GM19099 (cell line): ENCODE measurements around the gene ABR.

ENCODE experiments used
- POLR2A ChIP-seq: IDR thresholded peaks from 3 replicates; pipeline ENCODE4 v1.6.1; 2011; ENCODE audit warnings: low read depth; ENCODE audit not compliant: insufficient read length; ENCODE audit errors: extremely low read depth

ABR gene

DNA sequence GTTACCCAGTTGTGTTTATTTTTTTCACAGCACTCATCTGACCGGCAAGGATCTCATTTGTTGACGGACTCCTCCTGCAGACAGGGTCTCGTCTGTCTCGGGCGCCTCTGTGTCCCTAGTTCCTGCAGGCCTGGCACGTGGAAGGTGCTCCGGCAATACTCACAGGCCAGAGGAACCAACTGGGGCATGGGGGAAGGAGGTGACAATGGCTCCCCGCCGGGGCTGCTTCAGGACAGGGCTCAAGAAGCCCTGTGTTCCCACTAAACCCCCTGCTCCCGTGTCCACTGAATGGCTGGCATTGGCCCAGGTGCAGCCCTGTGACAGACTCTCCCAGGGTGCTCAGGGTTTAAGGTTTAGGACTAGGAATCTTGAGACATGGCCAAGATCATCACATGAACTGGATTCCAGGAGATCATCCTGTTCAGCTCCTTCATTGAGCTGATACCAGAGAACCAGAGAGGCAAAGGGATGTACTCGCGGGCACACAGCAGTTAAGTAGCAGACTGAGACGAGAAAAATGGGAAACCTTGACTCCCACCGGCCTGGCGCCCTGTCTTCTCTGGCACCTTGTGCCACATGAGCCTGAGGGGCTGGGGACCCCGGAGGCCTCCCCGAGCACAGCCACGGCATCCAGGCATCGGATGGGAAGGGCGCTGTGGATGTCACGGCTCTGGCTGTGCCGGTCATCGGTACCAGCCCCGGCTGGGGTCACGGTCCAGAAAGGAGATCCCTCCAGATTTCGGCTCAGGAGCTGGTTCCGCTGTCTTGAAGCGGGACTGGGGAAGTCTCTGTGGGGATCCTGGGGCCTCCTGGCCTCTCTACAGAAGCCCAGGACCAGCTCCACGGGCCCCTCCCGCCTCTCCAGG lies 153.8 kb downstream of the ABR start:
- no peak for TF ChIP-seq POLR2A

DNA sequence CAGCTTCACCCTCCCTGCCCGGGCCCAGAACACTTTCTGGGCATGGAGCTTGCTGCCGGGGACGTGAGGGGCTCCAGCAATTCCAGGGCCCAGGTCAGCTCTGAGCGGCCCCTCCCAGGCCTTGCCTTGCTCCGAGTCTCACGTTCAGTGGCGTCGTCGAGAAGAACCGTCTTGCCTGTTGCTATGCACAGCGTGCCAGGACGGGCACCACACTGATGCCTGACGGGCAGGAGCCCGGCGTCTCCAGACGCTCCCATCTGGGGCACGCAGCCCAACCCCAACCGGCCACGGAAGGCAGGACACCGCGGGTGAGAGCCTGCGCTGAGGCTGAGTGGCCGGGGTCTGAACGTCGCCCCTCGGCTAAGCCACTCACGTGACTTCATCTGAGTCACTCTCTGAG lies 155.7 kb downstream of the ABR start:
- no peak for TF ChIP-seq POLR2A

DNA sequence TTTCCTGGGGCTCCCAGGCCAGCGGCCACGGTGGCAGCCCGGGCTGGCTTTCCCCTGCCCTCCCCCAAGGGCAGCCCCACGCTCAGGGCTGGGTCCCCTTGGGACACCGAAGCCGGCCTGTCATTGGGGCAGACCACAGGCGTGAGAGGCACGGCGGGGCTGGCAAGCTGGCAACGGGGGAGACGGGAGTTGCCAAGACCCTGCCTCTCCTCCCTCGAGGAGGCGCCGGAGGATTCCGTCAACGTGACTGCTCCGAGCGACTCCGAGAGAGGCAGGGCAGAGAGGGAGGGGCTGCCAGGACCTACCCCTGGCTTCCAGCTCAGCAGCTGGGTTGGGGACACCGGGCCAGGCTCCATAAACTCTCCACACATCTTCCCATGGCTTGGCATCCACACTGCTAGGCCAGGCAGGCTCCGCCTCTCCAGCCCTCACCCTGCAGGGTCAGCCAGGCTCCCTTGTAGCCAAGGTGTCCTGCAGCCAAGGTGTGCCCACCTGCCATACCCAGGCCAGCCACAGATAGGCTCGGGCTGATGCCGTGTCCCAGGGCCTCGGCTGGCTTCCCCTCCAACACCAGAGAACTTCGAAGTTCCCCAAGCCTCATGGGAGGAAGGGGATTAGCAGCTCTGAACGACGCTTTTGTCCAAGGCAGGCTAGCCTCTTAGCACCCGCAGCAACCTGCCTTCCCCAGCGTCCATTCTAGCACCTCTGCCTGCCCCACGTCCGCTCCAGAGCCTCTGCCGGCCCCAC lies 157.3 kb downstream of the ABR start:
- TF ChIP-seq POLR2A = no peak

DNA sequence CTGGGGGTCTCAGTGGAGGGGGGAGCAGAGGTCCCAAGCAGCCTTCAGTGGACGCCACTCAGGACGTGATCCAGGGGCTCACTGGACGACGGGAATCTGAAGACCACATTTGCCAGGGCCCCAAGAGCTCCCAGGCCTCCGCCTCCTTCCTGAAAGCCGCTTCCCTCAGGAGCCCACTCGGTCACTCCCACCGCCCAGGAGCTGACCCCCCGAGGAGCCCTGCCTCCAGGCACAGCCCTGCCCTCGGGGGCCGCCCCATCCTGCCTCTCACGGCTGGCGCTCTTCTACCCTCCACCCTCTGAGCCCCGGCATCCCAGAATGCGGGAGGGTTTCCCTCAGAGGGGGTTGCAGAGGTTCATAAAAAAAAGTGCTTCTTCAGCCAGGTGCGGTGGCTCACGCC lies 158.6 kb downstream of the ABR start:
- no peak for TF ChIP-seq POLR2A

DNA sequence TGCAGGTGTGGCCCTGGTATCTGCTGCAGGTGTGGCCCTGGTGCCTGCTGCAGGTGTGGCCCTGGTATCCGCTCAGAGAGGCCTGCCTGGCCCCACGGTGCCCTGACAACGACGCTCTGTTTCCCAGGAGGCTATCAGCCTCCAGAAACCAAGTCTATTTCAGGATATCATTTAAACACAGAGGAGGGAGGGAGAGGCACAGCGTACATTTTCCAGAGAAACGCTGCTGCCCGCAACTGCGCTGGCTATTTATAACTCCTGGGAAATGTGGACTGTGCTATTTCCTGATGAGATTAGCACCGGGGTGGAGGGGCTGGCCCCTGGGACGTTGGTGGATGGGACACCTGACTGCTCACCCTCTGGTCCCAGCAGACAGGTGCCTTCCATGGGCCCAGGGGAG lies 160.3 kb downstream of the ABR start:
- no peak for TF ChIP-seq POLR2A

DNA sequence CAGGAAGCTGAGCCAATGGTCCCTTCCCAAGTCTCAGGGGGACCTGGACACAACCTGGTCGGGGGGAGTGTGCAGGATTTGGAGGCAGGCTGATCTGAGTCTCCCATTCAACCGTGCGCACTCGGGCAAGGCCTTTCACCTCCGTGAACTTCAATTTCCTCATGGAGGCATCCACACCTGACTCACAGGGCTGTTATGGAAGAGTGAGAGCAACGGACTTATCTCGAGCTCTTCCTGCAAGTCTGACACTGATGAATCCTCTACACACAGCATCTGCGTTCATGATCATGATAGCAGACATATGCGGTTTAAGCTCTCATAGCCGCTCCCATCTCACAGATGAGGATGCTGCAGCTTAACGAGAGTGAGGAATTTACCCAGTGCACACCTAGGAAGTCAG lies 161.2 kb downstream of the ABR start:
- no peak for TF ChIP-seq POLR2A

DNA sequence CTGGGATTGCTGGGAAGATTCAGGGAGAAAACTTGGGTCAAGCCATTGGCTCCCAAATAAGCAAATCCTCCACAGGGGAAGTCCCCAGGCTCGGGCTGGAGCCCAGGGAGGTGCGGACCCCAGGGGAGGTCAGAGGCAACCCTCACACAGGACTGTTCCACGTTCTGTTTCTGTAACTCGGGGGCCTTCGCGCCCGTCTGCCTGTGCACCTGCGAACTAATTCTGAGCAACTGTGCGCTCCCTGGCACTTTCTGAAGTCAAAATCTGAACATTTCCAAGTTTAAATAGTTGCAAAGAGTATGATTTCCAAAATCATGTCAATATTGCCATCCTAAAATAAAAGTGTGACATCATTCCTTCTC lies 166.1 kb downstream of the ABR start:
- no peak for TF ChIP-seq POLR2A

DNA sequence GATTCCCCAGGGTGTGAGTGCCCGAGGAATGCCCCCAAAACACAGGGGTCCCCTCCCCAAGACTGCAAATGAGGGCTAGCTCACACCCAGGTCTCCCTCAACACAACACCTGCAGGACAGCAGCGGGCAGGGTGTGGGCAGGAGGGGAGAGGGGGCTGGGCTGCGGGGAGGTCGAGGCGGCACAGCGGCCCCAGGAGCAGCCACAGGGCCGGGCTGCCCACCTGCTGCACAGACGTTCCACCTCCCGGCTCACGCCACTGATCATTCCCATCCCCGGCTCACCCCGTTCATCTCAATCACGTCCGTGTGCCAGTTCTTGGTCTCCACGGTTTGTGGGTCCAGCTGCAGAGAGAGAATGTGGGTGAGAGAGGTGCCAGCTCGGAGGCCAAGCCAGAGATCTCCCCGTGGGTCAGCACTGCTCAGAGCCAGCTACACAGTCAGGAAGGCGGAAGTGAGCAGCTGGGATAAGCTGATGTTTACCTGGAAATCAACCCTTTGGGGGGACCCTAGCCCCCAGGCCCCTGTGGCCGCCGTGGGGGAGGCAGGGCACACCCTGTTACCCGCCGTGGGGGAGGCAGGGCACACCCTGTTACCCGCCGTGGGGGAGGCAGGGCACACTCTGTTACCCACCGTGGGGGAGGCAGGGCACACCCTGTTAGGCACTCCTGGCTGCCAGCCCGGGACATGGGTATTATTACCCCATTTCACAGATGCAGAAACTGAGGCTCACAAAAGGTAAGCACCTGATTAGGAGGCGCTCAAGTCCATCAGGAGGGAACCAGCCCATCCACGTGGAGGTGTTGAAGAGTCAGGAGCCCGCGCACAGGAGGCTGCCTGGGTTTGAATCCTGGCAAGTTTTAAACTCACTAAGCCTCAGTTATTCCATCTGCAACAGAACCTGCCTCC lies 166.7 kb downstream of the ABR start:
- no peak for TF ChIP-seq POLR2A

DNA sequence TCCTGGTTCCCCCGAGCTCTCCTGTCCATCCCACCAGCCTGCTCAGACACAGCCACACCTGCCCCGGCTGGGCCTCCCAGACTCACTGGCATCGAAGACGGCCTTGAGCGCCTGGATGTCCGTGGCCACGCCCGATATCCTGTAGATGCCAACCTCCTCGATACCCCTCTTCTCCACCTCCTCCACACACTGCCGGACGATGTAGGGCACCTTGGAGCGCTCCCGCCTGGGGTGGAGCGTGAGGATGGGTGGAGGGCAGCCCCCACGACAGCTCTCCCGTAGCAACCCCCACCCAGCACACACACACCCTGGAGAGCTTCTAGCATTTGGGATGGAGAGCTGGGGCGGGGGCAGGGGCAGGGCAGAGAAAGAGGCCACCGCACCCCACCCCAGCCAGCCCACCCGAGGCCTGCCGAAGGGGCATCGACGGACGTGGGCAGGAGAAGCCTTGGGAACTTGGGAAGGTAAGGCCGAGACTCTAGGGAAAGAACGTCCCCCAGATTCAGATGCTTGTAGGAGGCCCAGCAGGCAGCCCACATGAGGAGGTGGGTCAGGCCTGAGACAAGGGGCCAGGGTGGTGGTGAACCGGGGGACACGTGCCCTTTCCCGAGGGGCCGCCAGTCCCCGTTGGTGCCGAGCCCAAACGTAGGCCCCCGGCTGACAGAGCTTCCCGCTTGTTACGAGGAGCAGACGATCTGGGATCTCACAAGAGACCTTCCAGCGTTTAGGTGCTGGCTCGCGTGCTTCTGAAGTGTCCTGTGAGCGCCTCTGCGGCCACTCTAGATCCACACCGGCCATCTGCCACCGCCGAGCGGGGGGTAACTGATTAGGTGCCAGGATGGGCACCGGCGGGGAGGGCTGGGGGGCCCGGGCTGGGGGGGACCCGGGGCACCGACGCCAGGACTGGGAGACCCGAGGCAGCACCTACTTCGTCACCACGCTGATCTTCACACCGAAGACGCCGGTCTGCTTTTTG lies 167.7 kb downstream of the ABR start:
- no peak for TF ChIP-seq POLR2A

DNA sequence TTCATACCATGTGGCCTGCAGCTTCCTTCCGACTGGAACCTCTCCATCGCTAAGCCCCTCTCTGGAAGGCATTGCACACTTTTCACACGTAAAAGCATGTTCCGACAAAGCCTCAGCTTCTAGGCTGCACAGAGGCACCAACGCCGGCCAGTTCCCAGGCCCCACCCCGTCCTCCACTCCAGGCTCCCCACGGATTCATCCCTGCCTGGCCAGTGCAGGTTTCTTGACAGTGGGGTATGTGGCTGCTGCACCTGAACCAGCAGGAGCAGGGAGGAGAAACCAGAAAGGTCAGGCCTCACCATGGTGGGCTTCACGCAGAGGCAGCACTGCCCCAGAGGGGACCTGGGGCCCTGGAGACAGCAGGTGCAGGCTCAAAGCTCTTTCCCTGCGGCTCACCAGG lies 168.6 kb downstream of the ABR start:
- no peak for TF ChIP-seq POLR2A

DNA sequence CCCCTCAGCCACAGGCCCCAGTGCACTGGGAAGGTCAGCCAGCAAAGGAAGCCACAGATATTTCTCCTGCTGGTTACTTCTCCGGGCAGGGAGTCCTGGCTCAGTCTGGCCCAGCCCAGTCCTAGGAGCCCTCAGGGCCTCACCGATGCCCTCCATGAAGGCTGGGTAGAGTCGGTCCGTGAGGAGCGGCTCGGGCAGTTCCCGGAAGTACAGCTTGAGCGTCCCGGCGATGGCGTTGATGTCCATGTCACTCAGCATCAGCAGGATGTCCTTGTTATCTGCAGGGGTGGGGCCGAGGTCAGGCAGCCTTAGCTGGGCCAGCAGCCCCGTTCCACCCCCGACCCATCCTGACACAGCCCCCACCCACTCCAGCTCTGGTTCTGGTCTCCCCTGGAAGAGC lies 169.2 kb downstream of the ABR start:
- no peak for TF ChIP-seq POLR2A

DNA sequence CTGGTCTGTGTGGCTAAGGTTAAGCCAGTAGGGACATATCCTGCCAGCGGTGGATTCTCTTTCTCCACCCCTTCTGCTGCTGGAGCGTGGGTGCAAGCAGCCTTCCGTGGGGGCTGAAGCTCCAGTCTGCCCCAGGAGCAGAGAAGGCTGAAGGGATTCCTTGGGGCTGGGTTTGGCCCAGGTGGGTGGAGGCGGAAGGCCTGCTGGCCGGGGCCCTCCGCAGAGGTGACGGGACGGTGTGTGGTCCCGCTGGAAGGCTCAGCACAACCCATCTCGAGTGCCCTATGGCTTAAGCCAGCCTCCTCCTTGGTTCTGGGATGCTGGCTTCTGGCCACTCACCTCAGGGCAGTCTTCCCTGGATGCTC lies 169.7 kb downstream of the ABR start:
- TF ChIP-seq POLR2A = no peak

DNA sequence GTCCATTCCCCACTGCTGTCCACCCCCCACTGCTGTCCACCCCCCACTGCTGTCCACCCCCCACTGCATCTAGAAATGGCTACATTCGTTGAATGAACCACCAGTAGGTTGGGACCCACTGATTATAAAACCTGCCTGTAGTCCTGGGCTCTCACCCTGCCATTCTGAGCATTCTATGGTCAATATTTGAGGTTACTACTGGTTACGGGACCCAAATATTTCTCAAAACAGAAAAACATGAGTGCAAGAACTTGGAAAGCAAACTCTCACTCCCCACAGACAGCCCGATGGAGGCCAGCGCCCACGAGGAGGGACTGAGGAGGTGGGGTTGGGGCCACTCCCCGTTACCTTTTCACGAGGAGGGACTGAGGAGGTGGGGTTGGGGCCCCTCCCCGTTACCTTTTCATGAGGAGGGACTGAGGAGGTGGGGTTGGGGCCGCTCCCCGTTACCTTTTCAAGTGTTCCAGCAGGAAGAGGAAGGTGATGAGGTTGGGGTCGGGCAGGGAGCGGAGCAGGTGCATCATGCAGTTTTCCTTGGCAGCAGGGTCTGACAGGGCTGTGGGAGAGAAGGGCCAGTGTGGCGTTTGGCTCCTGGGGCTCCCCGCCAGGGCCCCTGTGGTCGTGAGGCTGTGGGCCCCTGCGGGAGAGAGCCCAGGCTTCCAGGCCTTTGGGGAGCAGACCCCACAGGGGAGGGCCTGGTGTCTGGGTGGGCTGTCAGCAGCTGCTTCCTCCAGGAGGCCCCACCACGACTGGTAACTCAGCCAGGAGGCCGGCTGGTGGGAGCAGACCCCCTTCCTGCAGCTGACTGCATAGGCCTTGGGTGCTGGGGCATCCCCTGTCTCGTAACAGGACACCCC lies 170.3 kb downstream of the ABR start:
- no peak for TF ChIP-seq POLR2A
